ENCODE measurements around the gene REM2. TPM values are rescaled to one million over a fixed set of nuclear protein-coding genes. Genes with fewer than 3 reads are reported as not detected.
"Not testable (repeated sequence)": the region's sequence is repeated elsewhere in the genome, so short reads cannot be mapped to it uniquely, and the experiment has no call there.

Gene REM2
- total RNA-seq, 1 donor from 2014 or later = 0.18 TPM

DNA sequence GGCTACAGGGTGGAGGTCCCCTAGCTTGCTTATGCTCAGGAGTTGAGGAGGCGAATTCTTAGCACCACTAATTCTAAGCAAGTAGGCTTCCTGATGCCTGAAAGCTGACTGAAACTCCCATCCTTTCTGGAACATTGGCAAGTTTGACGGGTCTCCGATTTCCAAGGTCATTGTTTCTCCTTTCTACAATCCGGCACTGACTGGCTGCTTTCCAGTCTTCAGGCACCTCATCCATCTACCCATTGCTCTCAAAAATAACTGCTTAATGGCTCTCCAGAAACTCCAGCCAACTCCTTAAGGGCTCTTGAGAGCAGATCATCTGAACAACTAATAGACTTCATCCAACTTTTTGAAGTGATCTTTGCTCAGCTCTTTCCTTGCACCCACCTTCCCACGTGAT is 13.3 kb downstream of the REM2 start:
- DNase-seq (ENCODE audit: low spot score) = no peak

DNA sequence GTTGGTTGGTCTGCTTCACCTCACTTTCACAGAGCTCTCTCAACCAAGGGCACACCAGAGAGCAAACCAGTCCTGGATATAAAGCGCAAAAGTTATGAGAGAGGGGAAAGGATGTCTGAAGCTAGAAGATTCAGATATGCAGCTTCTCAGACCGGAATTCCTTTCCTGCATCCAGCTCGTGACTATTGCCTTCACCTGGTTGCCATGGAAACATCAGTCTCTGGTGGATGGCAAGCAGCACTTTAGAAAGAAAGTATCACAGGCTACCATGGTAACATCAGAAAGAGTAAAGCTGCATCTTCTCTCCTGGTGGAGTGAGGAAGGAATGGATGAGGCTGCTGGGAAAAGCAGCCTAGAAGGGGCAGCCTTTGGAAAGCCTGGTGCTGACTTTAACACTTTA is 13.7 kb downstream of the REM2 start:
- DNase-seq (ENCODE audit: low spot score) = no peak

DNA sequence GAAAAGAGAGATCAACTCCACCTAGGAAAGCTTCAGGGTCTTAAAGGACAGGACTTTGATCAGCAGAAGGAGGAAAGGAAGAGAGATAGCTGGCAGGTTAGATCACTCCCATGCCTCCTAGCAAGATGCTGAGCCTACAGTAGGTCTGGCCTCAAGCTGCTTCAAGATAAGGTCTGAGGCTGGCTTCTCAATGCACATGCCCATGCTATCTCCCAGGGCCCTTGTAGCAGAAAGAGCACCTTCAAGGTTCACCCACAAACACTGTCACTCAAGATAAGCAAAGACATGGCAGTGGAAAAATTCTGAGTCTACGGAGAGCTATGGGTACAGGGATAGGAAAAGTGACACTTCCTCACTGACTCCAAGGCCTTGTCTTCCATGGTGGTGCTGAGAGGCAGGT is 14.3 kb downstream of the REM2 start:
- DNase-seq (ENCODE audit: low spot score) = no peak

DNA sequence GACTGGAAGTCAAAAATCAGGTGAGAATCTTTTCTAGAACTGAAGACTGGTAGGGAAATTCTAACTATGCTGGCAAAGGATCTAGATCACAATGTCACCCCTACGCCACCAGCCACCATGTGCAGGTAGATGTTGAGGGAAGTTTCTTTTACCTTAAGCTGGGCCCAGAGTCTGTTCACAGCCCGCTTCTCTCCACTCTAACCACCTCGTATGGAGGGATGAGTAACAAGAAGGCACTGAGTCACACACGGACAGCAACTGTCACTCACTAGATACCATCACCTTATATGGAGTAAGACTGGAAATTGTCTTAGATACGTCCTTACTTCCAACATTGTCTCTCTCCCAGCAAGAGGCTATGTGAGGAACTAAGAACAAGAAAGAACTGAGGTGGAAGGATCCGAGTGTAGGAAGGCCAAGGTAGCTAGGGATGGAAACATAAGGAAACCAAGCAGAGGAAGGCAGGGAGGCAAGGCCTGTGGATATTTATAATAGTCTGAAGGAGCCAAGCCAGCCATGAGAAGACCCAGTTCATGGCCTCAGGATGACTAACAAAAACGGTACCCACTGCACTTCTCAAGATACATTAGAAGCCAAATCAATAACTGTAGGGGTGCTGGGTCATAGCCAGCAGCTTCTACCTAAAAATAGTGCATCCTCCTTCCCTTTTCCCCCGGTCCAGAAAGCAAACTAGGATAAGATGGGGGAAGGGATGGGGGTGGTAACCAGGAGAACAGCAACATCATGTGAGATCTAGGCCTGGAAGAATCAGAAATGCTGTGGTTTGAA is 15.5 kb downstream of the REM2 start:
- no peak for DNase-seq (ENCODE audit: low spot score)

DNA sequence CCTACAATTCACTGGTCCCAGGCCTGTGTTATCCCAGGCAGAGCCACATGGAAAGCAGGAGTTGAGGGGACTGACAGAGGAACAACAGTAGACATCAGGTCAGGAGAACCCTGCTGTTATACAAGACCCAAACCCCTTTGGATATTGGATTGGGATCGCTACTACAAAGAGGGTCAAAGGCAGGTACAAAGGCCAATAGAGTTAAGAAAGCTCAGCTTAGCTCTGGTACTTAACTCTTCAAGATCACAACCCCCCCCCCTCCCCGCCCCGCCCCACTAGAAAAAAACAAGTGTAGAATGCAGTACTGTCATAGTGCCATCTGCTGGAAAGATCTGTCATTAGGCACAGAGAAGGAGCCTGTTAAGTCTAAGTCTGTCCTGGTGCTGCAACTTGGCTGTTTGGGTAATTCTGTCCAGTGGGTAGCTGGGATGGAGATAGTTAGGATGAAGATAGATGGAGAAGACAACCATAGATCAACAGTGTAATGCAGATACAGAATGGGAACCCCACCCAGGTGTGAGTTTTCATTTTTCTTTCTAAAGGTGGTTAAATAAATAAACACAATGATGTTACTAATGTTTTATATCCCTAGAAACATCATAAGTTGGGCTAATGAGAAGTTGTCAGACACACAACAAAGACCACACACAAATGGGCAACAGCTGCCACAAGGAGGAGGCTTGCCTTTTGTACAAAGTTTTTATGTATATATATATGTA is 17.2 kb downstream of the REM2 start:
- no peak for DNase-seq (ENCODE audit: low spot score)

DNA sequence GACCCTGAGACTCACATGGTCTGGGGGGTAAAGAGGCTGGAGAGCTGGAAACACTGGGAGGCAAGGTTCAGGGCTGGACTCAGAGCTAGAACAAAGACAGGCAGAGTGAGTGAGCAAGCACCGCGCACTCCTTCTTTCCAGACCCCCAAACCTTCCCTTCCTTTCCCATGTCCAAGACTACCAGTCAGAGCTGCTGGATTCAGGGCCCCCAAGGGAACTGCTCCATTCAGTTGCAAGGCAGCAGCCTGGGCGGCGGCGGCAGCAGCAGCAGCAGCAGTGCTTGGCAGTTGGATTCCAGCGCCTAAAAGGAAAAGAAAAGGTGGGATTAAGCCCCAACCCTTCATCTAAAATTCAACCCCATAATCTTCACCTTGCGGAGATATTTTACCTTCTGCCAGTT is 18.8 kb downstream of the REM2 start:
- DNase-seq (ENCODE audit: low spot score) = no peak

DNA sequence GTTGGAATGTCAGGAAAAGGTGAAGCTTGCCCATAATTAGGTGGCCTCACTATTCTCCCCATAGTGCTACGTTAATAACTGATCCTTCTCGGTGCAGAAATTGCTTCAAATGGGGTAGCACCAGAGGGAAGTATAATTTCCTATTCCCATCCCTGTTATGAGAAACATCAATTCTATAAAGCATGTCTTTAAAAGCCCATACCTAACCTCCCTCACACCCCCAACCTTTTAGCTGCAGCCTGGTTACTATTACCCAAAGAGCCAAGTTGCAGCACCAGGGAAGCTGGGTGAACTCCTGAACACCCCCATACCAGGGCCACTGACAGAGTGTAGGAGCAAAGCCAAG is 20.7 kb downstream of the REM2 start:
- no peak for DNase-seq (ENCODE audit: low spot score)

DNA sequence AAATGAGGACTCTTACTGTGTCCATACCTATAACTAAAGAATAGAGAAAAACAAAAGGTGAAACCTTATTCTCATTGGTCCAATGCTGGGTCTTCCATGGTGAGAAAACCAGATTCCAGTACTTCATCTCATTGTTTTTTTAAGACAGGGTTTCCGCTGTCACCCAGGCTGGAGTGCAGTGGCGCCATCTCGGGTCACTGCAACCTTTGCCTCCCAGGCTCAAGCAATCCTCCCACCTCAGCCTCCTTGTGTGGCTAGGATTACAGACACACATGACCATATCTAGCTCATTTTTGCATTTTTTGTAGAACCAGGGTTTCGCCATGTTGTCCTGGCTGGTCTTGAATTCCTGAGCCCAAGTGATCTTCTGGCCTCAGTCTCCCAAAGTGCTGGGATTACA is 22.6 kb downstream of the REM2 start:
- DNase-seq (ENCODE audit: low spot score) = no peak

DNA sequence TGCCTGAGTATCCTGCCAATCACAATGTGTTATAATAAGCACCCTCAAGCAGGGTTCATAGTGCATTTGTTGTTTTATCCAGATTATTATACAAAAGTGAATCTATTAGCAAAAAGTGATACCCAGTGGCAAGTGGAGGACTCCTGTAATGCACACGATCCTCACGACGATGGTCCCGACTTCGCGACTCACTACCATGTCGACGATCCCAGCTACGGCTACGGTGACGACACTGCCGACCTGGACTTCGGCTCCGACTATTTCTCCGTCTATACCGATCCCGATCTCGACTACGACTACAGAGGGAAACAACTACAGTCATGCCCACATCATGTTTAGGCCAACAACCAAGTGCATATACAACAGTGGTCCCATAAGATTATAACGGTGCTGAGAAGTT is 23.1 kb downstream of the REM2 start:
- no peak for DNase-seq (ENCODE audit: low spot score)

DNA sequence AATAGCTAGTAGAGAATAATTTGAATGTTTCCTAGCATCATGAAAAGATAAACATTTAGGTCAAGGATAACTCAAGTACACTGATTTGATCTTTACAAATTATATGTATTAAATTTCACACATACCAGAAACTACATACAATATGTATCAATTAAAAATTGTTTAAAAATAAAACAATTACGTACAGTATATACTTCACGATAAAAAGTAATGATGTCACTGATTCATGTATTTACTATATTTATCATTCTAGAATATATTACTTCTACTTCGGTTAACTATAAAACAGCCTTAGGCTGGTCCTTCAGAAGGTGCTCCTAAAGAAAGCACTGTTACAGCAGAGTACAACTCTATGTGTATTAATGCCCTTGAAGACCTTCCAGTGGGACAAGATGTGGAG is 24.4 kb downstream of the REM2 start:
- no peak for DNase-seq (ENCODE audit: low spot score)

DNA sequence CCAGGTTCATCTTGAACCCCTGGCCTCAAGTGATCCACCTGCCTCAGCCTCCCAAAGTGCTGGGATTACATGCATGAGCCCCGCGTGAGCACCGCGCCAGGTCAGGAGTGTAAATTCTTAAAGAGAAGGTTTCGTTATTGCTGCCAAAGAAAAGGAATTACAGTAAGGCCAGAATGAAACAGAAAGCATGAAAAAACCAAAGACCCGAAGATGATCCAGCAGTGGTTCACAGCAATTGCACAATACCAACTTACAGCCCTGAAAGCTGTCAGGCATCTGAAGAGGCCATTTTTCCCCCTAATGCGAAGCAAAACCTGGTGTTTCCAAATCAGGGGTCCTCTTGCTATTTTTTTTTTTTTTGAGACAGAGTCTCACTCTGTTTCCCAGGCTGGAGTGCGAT is 25.6 kb downstream of the REM2 start:
- DNase-seq (ENCODE audit: low spot score) = no peak

DNA sequence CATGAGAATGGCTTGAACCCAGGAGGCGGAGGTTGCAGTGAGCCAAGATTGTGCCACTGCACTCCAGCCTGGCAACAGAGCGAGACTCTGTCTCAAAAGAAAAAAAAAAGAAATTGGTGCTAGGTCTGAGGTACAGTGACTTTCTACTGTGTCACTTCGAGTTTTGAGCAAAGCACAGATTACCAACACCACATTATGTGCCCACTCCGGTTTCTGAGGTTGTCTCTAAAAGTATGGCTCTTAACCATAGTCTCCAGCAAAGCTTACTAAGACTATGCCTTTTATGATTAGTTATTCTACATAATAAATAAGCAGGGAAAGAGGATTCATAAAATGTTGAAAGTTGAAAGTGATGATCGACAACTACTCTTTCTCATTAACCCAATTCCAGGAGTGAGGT is 27.9 kb downstream of the REM2 start:
- DNase-seq (ENCODE audit: low spot score) = no peak

DNA sequence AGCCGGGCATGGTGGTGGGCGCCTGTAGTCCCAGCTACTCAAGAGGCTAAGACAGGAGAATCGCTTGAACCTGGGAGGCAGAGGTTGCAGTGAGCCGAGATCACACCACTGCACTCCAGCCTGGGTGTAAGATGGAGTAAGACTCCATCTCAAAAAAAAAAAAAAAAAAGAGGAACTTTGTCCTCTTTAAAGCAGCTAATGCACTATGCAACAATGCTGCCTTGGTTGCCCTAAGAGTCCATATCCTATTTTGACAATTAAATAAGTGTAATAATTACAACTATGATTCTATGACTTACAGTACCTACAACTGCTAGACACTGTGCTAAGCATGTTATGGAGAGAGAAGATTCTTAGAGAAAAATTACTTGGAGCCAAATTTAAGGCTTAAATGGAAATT is 31.8 kb downstream of the REM2 start:
- DNase-seq (ENCODE audit: low spot score) = not testable (repeated sequence)

DNA sequence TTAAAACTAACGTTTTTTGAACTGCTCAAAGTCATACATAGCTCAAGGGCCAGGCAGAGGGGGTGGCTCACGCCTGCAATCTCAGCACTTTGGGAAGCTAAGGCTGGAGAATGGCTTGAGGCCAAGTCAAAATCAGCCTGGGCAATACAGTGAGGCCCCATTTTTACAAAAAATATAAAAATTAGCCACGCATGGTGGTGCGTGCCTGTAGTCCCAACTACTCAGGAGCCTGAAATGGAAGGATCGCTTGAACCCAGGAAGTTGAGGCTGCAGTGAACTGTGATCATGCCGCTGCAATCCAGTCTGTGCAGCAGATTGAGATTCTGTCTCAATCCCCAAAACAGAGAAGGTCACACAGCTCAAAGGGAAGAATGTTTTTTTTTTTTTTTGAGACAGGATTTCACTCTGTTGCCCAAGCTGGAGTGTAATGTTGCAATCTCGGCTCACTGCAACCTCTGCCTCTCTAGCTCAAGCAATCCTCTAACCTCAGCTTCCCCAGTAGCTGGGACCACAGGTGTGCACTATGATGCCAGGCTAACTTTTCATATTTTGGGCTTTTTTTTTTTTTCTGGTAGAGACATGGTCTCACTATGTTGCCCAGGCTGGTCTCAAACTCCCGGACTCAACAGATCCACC is 33.0 kb downstream of the REM2 start:
- no peak for DNase-seq (ENCODE audit: low spot score)

DNA sequence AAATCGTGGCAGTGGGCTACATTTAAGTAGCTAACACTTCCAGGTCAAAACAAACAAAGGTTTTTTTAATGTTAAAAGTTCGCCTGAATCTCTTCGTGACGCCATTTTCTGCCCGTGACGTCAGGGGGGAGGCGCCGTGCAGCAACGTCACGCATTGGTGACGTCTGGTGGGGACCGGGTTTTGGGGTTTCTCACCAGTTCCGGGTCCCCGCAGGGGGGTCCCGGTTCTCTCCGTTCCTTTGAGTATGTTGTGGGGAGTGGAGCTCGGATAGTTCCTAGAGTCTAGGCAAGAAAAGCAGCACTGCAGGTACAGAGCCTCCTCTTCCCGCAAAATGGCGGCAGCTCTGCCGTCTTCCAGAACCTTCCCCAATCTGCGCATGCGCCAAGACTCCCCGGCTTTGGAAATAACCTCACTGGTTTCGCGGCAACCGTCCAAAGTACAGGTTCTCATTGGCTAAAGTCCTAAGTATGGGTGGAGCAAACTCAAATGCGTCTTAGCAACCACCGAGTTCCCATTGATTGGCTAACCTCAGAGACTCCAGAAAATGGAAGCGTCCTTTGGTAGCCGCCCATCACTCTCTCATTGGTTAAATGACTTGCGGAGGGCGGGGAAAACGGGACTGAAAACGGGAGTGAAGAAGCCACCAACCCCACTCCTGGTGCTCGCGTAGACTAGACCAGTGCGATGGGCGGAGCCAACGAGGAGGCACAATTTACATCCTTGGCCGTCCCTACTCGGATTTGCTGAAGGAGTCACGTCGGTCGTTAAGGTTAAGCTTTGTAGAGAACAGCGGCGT is 36.0 kb downstream of the REM2 start, which contains the start of gene RBM23:
RBM23 (minus strand) TSS at position 346 of the 797 bp plus-strand sequence.
- DNase-seq (ENCODE audit: low spot score) = peak; percentile 100

DNA sequence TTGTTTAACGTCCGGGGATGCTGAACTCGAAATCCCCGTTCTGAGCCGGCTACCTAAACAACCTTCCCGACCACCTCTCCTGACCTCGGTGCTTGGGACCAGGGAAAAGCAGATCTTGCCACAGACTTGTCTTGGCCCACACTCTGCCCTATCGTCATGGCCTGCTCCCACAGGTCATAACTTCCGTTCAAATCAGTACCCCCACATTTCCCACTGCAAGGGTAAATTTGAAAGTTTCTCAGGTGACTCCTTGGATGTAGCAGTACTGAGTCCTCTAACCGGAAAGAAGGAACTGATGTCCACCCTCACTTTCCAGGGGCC is 36.5 kb downstream of the REM2 start:
- no peak for DNase-seq (ENCODE audit: low spot score)

DNA sequence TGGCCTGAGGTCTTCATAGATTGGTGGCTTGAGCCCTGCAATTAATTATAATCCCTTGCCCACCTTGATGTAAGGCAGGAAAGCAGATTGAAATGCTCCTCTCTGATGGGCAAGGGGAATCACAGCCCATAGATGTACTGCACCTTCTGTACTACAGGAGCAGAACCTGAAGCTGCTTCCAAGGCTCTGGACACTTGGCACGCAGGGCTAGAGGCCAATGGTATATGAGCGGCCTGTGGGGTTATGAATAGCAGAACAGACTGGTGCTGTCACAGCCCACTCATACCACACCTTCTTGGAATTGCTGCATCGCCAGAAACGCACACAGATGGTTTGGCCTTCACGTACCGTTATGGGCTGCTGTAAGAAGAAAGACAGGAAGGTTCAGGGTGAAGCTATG is 37.7 kb downstream of the REM2 start:
- DNase-seq (ENCODE audit: low spot score) = no peak

DNA sequence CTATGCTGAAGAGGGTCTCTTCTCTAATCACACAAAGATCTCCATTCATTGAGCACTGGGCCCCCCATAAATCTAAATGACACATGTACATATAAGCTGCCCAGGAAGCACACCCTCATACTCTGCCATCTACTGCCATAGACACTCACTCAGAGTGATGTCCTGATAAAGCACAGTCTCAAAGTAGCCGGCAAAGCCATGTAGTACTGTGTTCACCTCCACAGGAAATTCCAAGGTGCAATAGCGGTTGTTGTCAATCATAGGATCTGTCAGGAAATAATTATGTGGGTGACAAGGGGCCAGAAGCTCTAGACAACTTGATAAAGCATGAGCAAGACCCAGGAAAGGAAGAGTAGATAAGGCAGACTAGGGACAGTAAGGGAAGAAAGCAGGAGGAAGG is 39.3 kb downstream of the REM2 start:
- no peak for DNase-seq (ENCODE audit: low spot score)

DNA sequence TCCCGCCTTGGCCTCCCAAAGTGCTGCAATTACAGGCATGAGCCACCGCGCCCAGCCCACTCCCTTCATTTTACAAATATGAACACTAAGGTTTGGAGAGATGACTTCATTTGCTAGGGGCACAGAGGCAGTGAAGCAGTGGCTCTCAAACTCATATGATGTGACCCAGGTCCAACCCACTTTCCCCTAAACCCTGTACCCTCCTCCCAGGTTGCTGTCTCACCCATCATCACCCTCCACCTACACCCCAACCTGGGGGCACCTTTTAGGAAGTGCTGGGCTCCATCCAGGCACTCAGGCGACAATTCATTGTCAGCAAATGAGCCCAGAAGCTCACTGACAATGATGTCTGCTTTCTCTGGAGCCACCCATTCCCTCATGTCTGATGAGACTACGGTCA is 40.7 kb downstream of the REM2 start:
- DNase-seq (ENCODE audit: low spot score) = no peak

DNA sequence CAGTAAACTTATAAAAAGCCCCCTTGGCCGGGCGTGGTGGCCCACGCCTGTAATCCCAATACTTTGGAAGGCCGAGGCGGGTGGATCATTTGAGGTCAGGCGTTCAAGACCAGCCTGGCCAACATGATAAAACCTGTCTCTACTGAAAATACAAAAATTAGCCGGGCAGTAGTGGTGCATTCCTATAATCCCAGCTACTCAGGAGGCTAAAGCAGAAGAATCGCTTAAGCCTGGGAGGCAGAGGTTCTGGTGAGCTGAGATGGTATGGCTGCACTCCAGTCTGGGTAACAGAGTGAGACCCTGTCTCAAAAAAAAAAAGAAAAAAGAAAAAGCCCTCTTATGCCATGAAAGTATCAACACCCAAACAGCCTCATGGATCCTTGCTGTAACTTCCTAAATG is 42.5 kb downstream of the REM2 start:
- DNase-seq (ENCODE audit: low spot score) = no peak

DNA sequence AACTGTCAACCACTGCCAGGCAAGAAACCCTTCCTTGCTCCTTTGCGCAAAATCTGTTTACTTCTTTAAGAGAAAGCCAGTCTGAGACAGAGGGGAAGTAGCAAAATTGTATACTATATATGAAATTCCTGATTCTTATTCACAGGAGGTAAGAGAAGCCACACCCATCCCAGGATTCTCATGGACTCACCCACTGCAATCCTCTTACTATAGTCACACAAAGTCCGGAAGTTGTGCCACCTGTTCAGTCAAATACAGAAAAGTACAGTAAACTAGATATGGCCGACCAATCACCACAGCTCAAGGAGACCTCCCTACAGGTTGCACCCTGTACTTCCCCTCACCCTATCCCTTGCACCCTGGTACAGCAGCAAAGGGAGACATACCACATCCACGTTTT is 43.3 kb downstream of the REM2 start:
- no peak for DNase-seq (ENCODE audit: low spot score)
